Measurements from ENCODE around the gene PCDH15.

PCDH15 gene

DNA sequence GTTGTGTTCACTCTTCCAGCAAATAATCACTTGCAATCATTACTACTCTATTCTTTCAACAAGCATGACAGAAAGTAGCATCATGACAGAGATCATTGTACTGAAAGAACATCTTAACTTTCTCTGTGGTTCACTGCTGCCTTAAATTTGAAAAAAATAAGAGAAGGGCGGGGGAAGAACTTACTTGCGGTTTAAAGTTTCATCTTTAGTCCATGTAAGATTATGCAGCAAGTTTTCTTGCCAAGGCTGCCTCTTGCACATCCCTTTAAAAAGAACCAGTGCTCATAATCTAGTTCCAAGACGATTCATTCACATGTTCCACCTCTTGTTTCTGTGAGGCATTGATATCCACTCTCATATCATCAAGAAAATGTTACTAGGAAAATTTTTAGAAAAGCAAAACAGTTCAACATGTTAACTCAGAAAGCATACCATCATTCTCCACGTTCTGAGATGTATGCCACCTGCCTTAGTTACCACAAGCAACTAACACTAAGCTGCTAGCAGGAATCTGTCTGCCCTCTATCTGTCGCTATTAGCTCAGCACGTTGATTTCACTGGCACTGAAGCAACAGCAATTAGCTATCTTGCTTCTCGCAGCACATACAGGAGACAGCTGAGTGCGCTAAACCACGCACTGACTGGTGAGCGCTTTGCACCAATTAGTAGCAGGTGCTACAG, at the start of gene PCDH15:
PCDH15 (minus strand) TSS at position 491 of the 681 bp plus-strand sequence. CDS start 136,969 bp downstream, outside the sequence.
- FAIRE-seq (no peak), DNase-seq (ENCODE audit: extremely low spot score, insufficient read length, low read depth) (no peak)

DNA sequence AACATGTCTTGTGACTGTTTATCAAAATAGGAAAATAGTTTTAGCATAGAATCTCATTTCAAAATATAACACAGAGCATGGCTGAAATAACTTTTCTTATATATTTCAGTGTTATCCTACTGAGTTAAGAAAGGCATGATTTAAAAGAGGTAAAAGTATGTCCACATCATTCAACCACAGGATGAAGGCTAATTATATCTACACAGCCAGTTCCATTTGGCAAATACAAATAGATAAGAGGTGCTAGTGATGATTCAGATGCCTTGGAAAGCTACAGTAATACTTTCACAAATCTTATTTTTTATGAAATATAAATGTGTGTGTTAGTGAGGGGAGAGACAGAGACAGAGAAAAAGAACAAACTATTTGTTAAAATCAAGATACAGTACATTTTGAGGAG, 42.9 kb upstream of the PCDH15 start:
- DNase-seq (ENCODE audit: extremely low spot score, insufficient read length, low read depth) (no peak), FAIRE-seq (no peak)

GRCh38 chr10:54843085-54843646, 42.1 kb upstream of the PCDH15 start:
- DNase-seq (ENCODE audit: extremely low spot score, insufficient read length, low read depth), result no peak
- FAIRE-seq, result no peak

- no peak for FAIRE-seq
- DNase-seq (ENCODE audit: extremely low spot score, insufficient read length, low read depth), result no peak
These were observed 36.4 kb upstream of the PCDH15 start for GRCh38 chr10:54837479-54837878.

- DNase-seq (ENCODE audit: extremely low spot score, insufficient read length, low read depth) (no peak), FAIRE-seq (no peak)
These were observed 32.0 kb upstream of the PCDH15 start for GRCh38 chr10:54833029-54833428.

GRCh38 chr10:54826994-54827560, 26.0 kb upstream of the PCDH15 start:
- FAIRE-seq (no peak), DNase-seq (ENCODE audit: extremely low spot score, insufficient read length, low read depth) (no peak)

DNA sequence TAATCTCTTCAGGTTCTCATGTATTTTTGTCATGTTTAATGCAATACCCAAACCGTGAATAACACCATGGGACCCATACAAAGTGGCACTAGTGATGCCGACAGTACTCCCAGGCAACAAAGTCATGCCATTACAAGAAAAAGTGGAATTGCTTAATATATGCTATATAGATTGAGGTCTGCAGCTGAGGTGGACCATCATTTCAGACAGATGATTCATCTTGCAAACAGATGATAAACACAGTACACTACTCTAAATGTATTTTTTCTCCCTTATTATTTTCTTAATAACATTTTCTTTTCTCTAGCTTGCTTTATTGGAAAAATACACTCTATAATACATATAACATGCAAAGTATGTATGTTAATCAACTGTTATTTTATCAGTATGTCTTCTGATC, 14.6 kb upstream of the PCDH15 start:
- FAIRE-seq, result no peak

GRCh38 chr10:54808186-54808935, 7.3 kb upstream of the PCDH15 start:
- no peak for DNase-seq (ENCODE audit: extremely low spot score, insufficient read length, low read depth)
- no peak for FAIRE-seq

More for the DNA sequence above, 14.6 kb upstream of the PCDH15 start:
- DNase-seq (ENCODE audit: extremely low spot score, insufficient read length, low read depth), result no peak

DNA sequence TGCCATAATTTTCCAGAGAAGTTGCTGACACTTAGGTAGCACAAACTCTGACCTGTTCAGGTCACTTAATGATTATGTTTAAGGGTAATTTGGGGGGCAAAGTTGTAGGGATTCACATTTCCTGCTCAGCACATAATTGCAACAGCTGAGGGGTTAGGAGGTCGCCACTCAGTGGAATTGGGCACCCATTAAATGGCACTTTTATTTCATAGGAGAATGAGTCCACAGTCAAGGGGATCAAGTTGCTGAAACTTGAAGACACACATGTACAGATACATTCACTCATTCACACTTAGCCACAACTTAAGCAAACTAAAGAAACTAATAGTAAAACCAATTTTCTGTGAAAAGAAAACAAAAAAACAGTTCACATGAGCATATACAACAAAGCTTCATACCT, 1.5 kb downstream of the PCDH15 start:
- DNase-seq (ENCODE audit: extremely low spot score, insufficient read length, low read depth) (no peak), FAIRE-seq (no peak)

GRCh38 chr10:54797636-54798321, 3.3 kb downstream of the PCDH15 start:
- no peak for DNase-seq (ENCODE audit: extremely low spot score, insufficient read length, low read depth)
- FAIRE-seq, result no peak

GRCh38 chr10:54796881-54797280, 4.2 kb downstream of the PCDH15 start:
- no peak for FAIRE-seq
- no peak for DNase-seq (ENCODE audit: extremely low spot score, insufficient read length, low read depth)

GRCh38 chr10:54776622-54777021, 24.4 kb downstream of the PCDH15 start:
- FAIRE-seq (no peak), DNase-seq (ENCODE audit: extremely low spot score, insufficient read length, low read depth) (no peak)

DNA sequence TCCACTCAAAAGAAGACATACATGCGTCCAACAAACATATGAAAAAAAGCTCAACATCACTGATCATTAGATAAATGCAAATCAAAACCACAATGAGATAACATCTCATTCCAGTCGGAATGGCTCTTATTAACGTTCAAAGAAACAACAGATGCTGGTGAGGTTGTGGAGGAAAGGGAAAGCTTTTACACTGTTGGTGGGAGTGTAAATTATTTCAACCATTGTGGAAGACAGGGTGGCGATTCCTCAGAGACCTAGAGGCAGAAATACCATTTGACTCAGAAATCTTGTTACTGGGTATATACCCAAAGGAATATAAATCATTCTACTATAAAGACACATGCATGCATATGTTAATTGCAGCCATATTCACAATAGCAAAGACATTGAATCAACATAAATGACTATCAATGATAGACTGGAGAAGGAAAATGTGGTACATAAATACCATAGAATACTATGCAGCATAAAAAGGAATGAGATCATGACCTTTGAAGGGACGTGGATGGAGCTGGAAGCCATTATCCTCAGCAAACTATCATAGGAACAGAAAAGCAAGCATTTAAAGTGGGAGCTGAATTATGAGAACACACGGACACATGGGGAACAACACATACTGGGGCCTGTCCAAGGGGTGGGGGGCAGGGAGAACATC, 28.4 kb downstream of the PCDH15 start:
- no peak for FAIRE-seq
- no peak for DNase-seq (ENCODE audit: extremely low spot score, insufficient read length, low read depth)

DNA sequence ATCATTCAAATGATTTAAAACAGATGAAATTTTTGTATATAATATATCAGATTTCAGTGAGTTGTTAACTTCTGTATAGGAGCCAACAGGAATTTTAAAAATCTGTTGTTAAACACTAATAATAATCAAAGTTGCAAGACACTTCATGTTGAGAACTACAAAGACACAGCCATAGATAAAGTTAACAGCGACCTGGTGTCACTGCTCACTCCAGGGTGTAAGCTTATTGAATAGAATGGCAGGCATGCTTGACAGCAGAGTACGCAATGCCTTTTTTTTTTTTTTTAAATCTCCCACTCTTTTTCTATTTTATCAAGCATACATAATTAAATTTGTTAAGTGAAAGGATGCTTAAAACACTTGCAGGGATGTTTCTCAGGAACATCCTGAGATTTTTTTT, 32.0 kb downstream of the PCDH15 start:
- FAIRE-seq, result no peak

GRCh38 chr10:54758791-54759190, 42.2 kb downstream of the PCDH15 start:
- DNase-seq (ENCODE audit: extremely low spot score, insufficient read length, low read depth) (no peak), FAIRE-seq (no peak)

More for the DNA sequence above, 32.0 kb downstream of the PCDH15 start:
- DNase-seq (ENCODE audit: extremely low spot score, insufficient read length, low read depth), result no peak

DNA sequence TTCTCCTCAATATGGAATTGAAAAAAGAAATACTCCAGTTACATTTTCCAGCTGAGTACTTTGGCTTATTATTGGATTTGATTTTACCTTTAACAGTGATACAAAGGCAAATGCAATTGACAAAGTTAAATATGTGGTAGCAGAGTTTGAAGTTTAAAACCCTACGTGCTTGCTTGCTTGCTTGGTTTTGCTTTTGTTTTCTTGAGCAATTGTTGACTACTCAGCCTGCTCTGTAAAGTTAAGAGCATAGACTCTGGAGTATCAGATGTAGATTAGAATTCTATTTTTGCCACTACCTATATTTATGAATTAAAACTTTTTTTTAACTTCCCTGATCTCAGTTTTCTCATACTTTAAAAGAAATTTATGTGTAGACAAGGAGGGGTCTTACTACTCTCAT, 51.4 kb downstream of the PCDH15 start:
- no peak for FAIRE-seq
- DNase-seq (ENCODE audit: extremely low spot score, insufficient read length, low read depth), result no peak

DNA sequence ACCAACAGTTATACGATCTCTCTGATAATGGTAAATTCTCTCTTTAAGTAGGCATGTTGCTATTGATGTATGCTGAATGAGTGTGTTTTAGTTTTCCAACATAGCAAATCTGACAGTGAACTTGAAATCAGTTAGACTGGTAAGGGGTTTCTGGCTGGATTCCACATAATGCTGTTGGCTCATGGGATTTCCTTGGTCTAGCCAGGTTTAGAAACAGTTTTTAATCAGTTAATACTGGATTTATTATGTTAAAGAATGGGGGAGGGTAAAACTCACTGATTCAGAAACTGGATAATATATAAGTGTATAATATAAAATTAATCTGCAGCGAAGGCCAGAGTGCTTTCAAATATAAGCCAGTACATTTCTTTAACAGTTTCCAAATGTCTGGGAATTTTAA, 55.6 kb downstream of the PCDH15 start:
- DNase-seq (ENCODE audit: extremely low spot score, insufficient read length, low read depth) (no peak), FAIRE-seq (no peak)

DNA sequence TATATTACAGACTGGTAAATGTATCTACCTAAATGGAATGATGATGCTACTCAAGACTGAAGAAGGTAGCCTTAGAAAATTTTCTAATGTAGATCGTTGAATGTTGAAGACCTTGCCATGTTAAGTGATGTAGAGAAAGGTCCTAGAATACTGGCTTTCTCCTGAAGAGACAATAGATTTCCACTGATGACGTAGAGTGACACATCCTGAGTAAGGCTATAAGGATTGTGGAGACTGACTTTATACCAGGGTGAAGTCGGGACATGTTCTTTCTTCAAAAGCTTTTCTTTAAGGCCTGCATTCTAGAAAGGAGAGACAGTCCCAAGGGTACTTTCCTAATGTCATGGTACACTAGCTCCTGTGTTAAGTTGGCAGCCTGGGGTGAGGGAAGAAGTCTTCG, 58.6 kb downstream of the PCDH15 start:
- FAIRE-seq, result no peak
- DNase-seq (ENCODE audit: extremely low spot score, insufficient read length, low read depth), result no peak

DNA sequence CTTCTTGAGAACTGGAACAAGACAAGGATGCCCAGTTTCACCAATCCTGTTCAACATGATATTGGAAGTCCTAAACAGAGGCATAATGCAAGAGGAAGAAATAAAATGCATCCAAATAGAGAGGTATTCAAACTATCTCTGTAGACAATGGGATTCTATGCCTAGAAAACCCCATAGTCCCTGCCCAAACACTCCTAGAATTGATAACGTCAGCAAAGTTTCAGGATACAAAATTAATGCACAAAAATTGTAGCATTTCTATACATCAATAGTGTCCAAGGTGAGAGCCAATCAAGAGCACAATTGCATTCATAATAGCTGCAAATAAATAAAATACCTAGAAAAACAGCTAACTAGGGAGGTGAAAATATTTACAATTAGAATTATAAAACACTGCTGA, 72.5 kb downstream of the PCDH15 start:
- no peak for FAIRE-seq

DNA sequence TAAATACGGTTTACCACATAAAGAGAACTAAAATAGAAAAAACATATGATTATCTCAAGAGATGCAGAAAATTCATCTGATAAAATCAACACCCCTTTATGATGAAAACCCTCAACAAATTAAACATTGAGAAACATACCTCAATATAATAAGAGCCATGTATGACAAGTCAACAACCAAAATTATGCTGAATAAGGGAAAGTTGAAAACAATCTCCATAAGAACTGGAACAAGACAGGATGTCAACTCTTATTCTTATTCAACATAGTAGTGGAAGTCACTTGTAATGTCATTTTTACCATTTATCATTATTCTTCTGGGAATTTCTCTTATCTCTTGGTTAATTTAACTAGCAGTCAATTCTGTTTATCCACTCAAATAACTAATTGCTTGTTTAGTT, 79.0 kb downstream of the PCDH15 start:
- DNase-seq (ENCODE audit: extremely low spot score, insufficient read length, low read depth) (no peak), FAIRE-seq (no peak)

More for the DNA sequence above, 72.5 kb downstream of the PCDH15 start:
- DNase-seq (ENCODE audit: extremely low spot score, insufficient read length, low read depth), result no peak

All from GM18507 (cell line).